Heart right ventricle (tissue), 16 donors: ENCODE measurements around the gene NOD1. TPM values are rescaled to one million over a fixed set of nuclear protein-coding genes. Genes with fewer than 3 reads are reported as not detected.
A peak's percentile ranks its signal among the peaks of the same experiment; 100 is the strongest.
"Not testable (repeated sequence)": the region's sequence is repeated elsewhere in the genome, so short reads cannot be mapped to it uniquely, and the experiment has no call there.

Source experiments
- ATAC-seq, 8 donors: fragments of 200-7000 bp; cut with Tn5 transposase; one replicate each; pipeline ENCODE4 v1.9.1; 2020; ENCODE audit warnings: mild to moderate bottlenecking in 8 of 8, moderate library complexity in 8 of 8, moderate number of reproducible peaks in 1 of 8
- DNase-seq, 2 donors: peaks; one replicate each; pipeline ENCODE4 v3.0.0-alpha.2; 2020
- H3K27ac ChIP-seq, 10 donors: fragments of 200-600 bp; sonication (generic) in 2 of 10; one replicate each; pipeline versions ENCODE4 v1.5.0 to v1.8.0; 2020 to 2022; ENCODE audit warnings: mild to moderate bottlenecking in 3 of 10
- H3K27me3 ChIP-seq, 7 donors: fragments of 200-600 bp; one replicate each; pipeline ENCODE4 v1.8.0; 2021 to 2022; ENCODE audit warnings: mild to moderate bottlenecking in 2 of 7
- H3K36me3 ChIP-seq, 9 donors: fragments of 200-600 bp; sonication (generic) in 1 of 9; one replicate each; pipeline versions ENCODE4 v1.5.0 to v1.8.0; 2020 to 2022; ENCODE audit warnings: mild to moderate bottlenecking in 2 of 9
- H3K4me1 ChIP-seq, 9 donors: fragments of 200-600 bp; sonication (generic) in 1 of 9; one replicate each; pipeline versions ENCODE4 v1.5.0 to v1.8.0; 2020 to 2022; ENCODE audit warnings: mild to moderate bottlenecking in 4 of 9
- H3K4me3 ChIP-seq, 10 donors: fragments of 200-600 bp; sonication (generic) in 2 of 10; one replicate each; pipeline versions ENCODE4 v1.5.0 to v1.8.0; 2020 to 2022; ENCODE audit warnings: mild to moderate bottlenecking in 7 of 10, moderate library complexity in 2 of 10
- H3K9me3 ChIP-seq, 11 donors: fragments of 200-600 bp in 10 of 11; sonication (generic) in 2 of 11; one replicate each; pipeline versions ENCODE4 v1.5.0 to v1.8.0; 2013 to 2022; ENCODE audit warnings: mild to moderate bottlenecking in 2 of 11, control low read depth in 1 of 11, moderate library complexity in 1 of 11
- WGBS, 2 donors: extraction: QIAGEN DNeasy Blood & Tissue Kit; methylation state at CpG; one replicate each; pipeline ENCODE4 v1.1.7; 2013; ENCODE audit warnings: inconsistent platforms in 1 of 2; 5-methylcytosine and 5-hydroxymethylcytosine counted together
- intact Hi-C, 10 donors: fragments of 100-400 bp; cut with DNase I; formaldehyde crosslinking; loops; one replicate each; pipeline versions ENCODE4 v1.11.1 to v1.14.2; 2022
- long read RNA-seq, 3 donors: library from polyadenylated mRNA; unstranded; transcript quantifications; one replicate each; pipeline ENCODE4 v2.0.0, GENCODE V29; 2020 to 2021
- polyA plus RNA-seq, 2 donors: library from polyadenylated mRNA; stranded (reverse); fragments of 200-250 nt; gene quantifications; one replicate each; pipeline ENCODE4 v1.2.3, GENCODE V29; 2013
- total RNA-seq, 10 donors: library from RNA; stranded (reverse); fragmentation: NEBNext Ultra II Directional in 3 of 10; extraction: Animal tissue kit (Norgen Biotek cat#: 25700) in 3 of 10; gene quantifications; one replicate each; pipeline versions ENCODE4 v1.2.1 to v1.2.4, GENCODE V29; 2021 to 2023
- TF ChIP-seq, protein P1 (sequence below), 9 donors: fragments of 200-600 bp; sonication (generic) in 2 of 9; IDR thresholded peaks; one replicate each; pipeline versions ENCODE4 v1.5.0 to v1.8.0; 2021 to 2022; ENCODE audit warnings: antibody characterized with exemption in 9 of 9, mild to moderate bottlenecking in 5 of 9, moderate library complexity in 1 of 9
- donor health status: Arrhythmogenic right ventricular cardiomyopathy.
- donor health status: ischemic (EF 13 %, LVEDD 7.1; RV severe dilation, severe dysfunction).
- donor health status: healthy with polysubstance abuse.
- donor health status: DM: no; HTN: yes; CAD: no.
- donor health status: DM: no; HTN: no; CAD: no.
- donor health status: ischemic (EF 25% LVEDD 6.9; RV normal size, moderate dysfunction).
- donor health status: ischemic (EF 25% LVEDD 5.7; RV mildly dilated, moderate dysfunction).
- donor health status: healthy.
- donor health status: DM: yes; HTN: yes; CAD: no.
- donor health status: Ischemic cardiomyopathy.
- donor health status: ischemic (EF 35%, LVEDD 5.7; RV mildly dilated, moderate dysfunction).
- donor health status: nonischemic (EF 11% LVEDD 7.7; RV severe dilation, severe dysfunction).
- donor health status: DM: yes; HTN: yes; CAD: no.
- donor health status: PGD.
- donor health status: ischemic (EF 29% LVEDD 5.4; RV normal size, mild dysfunction).
- donor health status: nonischemic (EF 23%, LVEDD 6.1; RV moderate dilation, normal function).

The NOD1 gene, protein sequence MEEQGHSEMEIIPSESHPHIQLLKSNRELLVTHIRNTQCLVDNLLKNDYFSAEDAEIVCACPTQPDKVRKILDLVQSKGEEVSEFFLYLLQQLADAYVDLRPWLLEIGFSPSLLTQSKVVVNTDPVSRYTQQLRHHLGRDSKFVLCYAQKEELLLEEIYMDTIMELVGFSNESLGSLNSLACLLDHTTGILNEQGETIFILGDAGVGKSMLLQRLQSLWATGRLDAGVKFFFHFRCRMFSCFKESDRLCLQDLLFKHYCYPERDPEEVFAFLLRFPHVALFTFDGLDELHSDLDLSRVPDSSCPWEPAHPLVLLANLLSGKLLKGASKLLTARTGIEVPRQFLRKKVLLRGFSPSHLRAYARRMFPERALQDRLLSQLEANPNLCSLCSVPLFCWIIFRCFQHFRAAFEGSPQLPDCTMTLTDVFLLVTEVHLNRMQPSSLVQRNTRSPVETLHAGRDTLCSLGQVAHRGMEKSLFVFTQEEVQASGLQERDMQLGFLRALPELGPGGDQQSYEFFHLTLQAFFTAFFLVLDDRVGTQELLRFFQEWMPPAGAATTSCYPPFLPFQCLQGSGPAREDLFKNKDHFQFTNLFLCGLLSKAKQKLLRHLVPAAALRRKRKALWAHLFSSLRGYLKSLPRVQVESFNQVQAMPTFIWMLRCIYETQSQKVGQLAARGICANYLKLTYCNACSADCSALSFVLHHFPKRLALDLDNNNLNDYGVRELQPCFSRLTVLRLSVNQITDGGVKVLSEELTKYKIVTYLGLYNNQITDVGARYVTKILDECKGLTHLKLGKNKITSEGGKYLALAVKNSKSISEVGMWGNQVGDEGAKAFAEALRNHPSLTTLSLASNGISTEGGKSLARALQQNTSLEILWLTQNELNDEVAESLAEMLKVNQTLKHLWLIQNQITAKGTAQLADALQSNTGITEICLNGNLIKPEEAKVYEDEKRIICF
- total RNA-seq: 10 to 100 TPM in 3 of 10 donors, 1 to 10 TPM in 7; 6.3 to 19.1 (median 8.6) TPM
- polyA plus RNA-seq: 10 to 100 TPM in 1 of 2 donors, 1 to 10 TPM in 1; 7.6 to 18.4 TPM
- long read RNA-seq, donor 1, partial matches to known transcripts: 1 of 15 reads
- long read RNA-seq, donor 1, other reads (novel, unspliced or antisense): 12 of 15 reads
- long read RNA-seq, donor 2, full-length matches to known transcripts: 4 of 16 reads
- long read RNA-seq, donor 2, partial matches to known transcripts: 3 of 16 reads
- long read RNA-seq, donor 2, other reads (novel, unspliced or antisense): 9 of 16 reads
- long read RNA-seq, donor 3, full-length matches to known transcripts: 4 of 51 reads
- long read RNA-seq, donor 3, partial matches to known transcripts: 23 of 51 reads
- long read RNA-seq, donor 3, other reads (novel, unspliced or antisense): 24 of 51 reads

DNA sequence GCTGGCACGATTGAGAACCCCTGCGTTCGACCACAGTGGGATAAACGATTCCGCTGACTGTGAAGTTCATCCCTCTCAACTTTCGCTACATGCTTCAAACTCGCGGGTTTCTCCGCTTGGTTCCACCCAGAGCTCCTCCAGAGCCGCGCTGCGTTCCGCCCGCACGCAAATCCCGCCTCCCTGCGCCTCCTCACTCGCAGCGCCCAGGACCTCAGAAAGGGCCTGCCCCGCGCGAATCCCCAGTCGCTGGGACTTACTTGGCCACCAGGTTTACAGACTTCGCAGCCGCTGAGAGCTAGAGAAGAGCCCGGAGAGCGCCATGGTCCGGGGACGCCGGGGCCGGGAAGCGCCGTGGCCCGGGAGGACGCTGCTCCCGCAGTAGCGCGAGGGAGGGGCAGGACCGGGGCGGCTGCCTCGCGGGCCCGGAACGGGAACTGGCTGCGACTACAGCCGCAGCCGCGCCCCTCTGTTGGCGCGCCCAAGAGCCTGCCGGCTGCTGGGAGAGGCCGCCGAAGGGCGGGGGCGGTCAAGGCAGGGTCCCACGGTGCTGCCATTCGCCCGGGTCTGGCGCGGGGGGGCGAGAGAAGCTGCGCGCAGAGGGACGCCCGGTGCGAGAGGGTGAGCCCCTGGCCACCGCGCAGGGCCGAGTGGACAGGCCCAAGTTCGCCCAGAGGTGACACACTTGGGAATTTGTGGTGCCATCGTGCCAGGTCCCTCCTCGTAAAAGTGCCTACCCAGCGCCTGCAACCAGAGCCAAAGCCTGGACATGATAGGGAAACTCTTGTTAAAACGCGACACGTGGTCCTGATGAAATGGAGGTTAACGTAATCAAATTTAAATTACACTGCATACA is at the start of gene NOD1:
Gene NOD1 (minus strand): TSS at position 436 of the 853 bp plus-strand sequence. CDS start 21,863 bp downstream, outside the sequence.
- intact Hi-C loops: loop anchor here in 3 of 10 donors (2.0 to 10.0 kb wide), 2 partner anchors 26 to 194 kb away; partner anchors contain the start of genes GGCT (in 3 of the 3) and ZNRF2 (in 1 of the 3)
- Histone ChIP-seq H3K4me1 (peaks cover 13 to 55% (median 50%) of the 10 kb centered on the region in 9 donors), H3K27ac (peak within 1 kb of the TSS; percentile 88 to 99 (median 96)), H3K4me3 (peak within 1 kb of the TSS; percentile 60 to 88 (median 81)), H3K27me3 (no peaks in the 10 kb centered on the region), H3K9me3 (no peaks in the 10 kb centered on the region), H3K36me3 (peaks cover 0 to 5% (median 0%) of the 10 kb centered on the region in 9 donors)
- 0 to 1% methylated on average over 74 to 77 of the region's 77 CpGs for WGBS, 2 donors
- TF ChIP-seq, protein P1, sequence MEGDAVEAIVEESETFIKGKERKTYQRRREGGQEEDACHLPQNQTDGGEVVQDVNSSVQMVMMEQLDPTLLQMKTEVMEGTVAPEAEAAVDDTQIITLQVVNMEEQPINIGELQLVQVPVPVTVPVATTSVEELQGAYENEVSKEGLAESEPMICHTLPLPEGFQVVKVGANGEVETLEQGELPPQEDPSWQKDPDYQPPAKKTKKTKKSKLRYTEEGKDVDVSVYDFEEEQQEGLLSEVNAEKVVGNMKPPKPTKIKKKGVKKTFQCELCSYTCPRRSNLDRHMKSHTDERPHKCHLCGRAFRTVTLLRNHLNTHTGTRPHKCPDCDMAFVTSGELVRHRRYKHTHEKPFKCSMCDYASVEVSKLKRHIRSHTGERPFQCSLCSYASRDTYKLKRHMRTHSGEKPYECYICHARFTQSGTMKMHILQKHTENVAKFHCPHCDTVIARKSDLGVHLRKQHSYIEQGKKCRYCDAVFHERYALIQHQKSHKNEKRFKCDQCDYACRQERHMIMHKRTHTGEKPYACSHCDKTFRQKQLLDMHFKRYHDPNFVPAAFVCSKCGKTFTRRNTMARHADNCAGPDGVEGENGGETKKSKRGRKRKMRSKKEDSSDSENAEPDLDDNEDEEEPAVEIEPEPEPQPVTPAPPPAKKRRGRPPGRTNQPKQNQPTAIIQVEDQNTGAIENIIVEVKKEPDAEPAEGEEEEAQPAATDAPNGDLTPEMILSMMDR (IDR thresholded peaks at IDR 0.05): peak in 4 of 9 donors; percentile 24 to 48 (median 38)
- ATAC-seq: peak; percentile 92 to 95 (median 94)
- DNase-seq: peak; percentile 78 to 85

DNA sequence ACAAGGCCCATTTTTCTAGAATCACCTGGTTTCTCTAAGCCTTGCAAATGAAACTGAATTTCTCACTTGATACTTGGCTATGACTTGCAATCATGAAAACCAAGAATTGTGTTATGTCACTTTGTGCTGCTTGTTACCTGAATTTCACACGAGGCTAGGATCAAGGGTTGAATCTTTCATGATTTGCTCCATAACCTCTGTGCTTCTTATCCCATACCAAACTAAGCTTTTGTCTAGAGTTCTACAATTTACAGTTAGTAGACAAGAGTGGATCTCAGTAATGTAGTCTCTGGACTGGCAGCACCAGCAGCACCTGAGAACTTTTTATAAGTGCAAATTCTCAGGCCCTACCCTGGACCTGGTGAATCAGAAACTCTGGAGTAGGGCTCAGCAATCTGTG is 48.7 kb upstream of the NOD1 start:
- H3K4me3 ChIP-seq, H3K27me3 ChIP-seq, DNase-seq, H3K27ac ChIP-seq, H3K4me1 ChIP-seq, H3K36me3 ChIP-seq, ATAC-seq, H3K9me3 ChIP-seq, intact Hi-C loops: not testable (repeated sequence)
- 72 to 95% methylated on average over 1 of the region's 1 CpG for WGBS, 2 donors

DNA sequence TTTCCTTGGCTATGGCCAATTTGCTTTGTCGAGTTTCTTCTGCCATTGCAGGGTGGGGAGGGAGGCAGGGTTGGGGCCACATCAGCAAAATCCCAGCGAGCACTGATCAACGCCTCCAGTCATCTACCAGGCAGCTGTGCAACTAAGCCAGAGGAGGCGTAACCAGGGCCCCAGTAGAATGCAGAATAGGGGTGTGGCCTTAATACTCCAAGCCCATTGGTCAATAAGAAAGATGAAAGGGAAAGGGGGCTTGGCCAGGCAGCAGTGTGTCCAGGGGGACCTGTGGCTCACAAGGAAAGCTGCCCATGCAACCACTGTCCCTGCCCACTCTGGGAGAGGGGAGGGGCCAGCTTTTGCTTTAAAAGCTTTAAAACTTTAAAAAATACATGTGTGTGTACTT is 47.6 kb upstream of the NOD1 start:
- ATAC-seq (no peak), DNase-seq (no peak)
- TF ChIP-seq, protein P1 (IDR thresholded peaks at IDR 0.05): no peak
- no peak overlapping the region for H3K27ac ChIP-seq
- no peak overlapping the region for H3K4me3 ChIP-seq
- intact Hi-C loops: no loop called here
- H3K9me3 ChIP-seq: no peaks in the 10 kb centered on the region
- H3K4me1 ChIP-seq: peaks cover 0 to 8% (median 5%) of the 10 kb centered on the region in 9 donors
- 97 to 98% methylated on average over 4 of the region's 4 CpGs for WGBS, 2 donors
- no peaks in the 10 kb centered on the region for H3K27me3 ChIP-seq
- peaks cover 0 to 8% (median 0%) of the 10 kb centered on the region in 9 donors for H3K36me3 ChIP-seq

DNA sequence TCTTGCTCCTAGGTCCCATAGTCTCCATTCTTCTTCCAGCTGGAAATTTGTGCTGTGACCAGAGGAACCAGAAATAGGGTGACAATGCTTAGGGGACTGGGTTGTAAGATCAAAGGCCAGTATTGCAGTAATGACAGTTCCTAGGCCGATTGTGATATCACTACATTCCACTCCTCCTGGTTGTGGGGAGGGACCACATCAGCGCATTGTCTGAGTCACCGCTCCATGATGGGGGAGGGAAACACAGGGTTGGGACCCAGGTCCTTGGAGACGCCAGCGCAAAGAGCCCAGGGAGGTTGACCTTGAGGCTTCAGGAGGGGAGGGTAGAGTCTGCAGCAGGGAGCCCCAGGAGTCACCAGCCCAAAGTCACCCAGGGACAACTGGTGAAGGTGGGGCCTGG is 46.8 kb upstream of the NOD1 start:
- DNase-seq (no peak), ATAC-seq (no peak)
- no peak overlapping the region for H3K4me3 ChIP-seq
- intact Hi-C loops: no loop called here
- no peak overlapping the region for H3K27ac ChIP-seq
- TF ChIP-seq, protein P1 (IDR thresholded peaks at IDR 0.05): no peak
- peaks cover 0 to 13% (median 8%) of the 10 kb centered on the region in 9 donors for H3K4me1 ChIP-seq
- no peaks in the 10 kb centered on the region for H3K9me3 ChIP-seq
- WGBS, 2 donors: 89 to 91% methylated on average over 5 of the region's 5 CpGs
- H3K36me3 ChIP-seq: peaks cover 0 to 8% (median 0%) of the 10 kb centered on the region in 9 donors
- no peaks in the 10 kb centered on the region for H3K27me3 ChIP-seq
